C1 segment of cervical spinal cord (tissue), 14 donors: Measurements from ENCODE around the gene MAML2.
"Not testable (repeated sequence)": the region's sequence is repeated elsewhere in the genome, so short reads cannot be mapped to it uniquely, and the experiment has no call there.

ENCODE experiments used
- DNase-seq, 14 donors: peaks; one replicate each; lab custom pipeline; 2025; lab: John Stamatoyannopoulos, UW

Gene MAML2

GRCh38 chr11:96293109-96293508 is 49.9 kb downstream of the MAML2 start:
- DNase-seq = no peak

- DNase-seq = no peak
Observed at GRCh38 chr11:96292291-96293010, 50.5 kb downstream of the MAML2 start.

- no peak for DNase-seq
Observed at GRCh38 chr11:96290631-96291030, 52.4 kb downstream of the MAML2 start.

GRCh38 chr11:96290031-96290430 is 53.0 kb downstream of the MAML2 start:
- no peak for DNase-seq

- no peak for DNase-seq
Observed at GRCh38 chr11:96288915-96289314, 54.1 kb downstream of the MAML2 start.

- DNase-seq = no peak
Observed at GRCh38 chr11:96287822-96288439, 55.1 kb downstream of the MAML2 start.

GRCh38 chr11:96285985-96286384 is 57.0 kb downstream of the MAML2 start:
- not testable (repeated sequence) for DNase-seq

GRCh38 chr11:96284917-96285316 is 58.1 kb downstream of the MAML2 start:
- no peak for DNase-seq

GRCh38 chr11:96284401-96284800 is 58.6 kb downstream of the MAML2 start:
- DNase-seq = no peak

- no peak for DNase-seq
Observed at GRCh38 chr11:96282625-96283220, 60.3 kb downstream of the MAML2 start.

GRCh38 chr11:96280444-96280843 is 62.6 kb downstream of the MAML2 start:
- DNase-seq = no peak

GRCh38 chr11:96279896-96280290 is 63.1 kb downstream of the MAML2 start:
- no peak for DNase-seq

GRCh38 chr11:96279018-96279895 is 63.7 kb downstream of the MAML2 start:
- no peak for DNase-seq

GRCh38 chr11:96278039-96278897 is 64.7 kb downstream of the MAML2 start:
- DNase-seq = no peak

- no peak for DNase-seq
Observed at GRCh38 chr11:96277696-96278038, 65.3 kb downstream of the MAML2 start.

- DNase-seq = no peak
Observed at GRCh38 chr11:96276836-96277235, 66.2 kb downstream of the MAML2 start.

- DNase-seq = no peak
Observed at GRCh38 chr11:96275801-96276594, 67.0 kb downstream of the MAML2 start.

GRCh38 chr11:96273507-96273906 is 69.5 kb downstream of the MAML2 start:
- no peak for DNase-seq

GRCh38 chr11:96272529-96273222 is 70.3 kb downstream of the MAML2 start:
- DNase-seq = no peak

- DNase-seq = no peak
Observed at GRCh38 chr11:96271777-96272176, 71.2 kb downstream of the MAML2 start.
